Measurements from ENCODE around the gene RGS6. TPM values are rescaled to one million over a fixed set of nuclear protein-coding genes. Genes with fewer than 3 reads are reported as not detected.

Gene RGS6
- total RNA-seq, 1 experiment from 2014 or later = not detected

GRCh38 chr14:72605921-72606220 lies 673.6 kb downstream of the RGS6 start:
- no peak for DNase-seq (ENCODE audit: low read depth)

GRCh38 chr14:72606879-72607278 lies 674.6 kb downstream of the RGS6 start:
- DNase-seq (ENCODE audit: low read depth) = no peak

GRCh38 chr14:72607386-72608130 lies 675.3 kb downstream of the RGS6 start:
- peak; percentile 39 for DNase-seq (ENCODE audit: low read depth)

- DNase-seq (ENCODE audit: low read depth) = peak; percentile 97
These were observed 676.4 kb downstream of the RGS6 start for GRCh38 chr14:72608391-72609204.

GRCh38 chr14:72609205-72609916 lies 677.1 kb downstream of the RGS6 start:
- no peak for DNase-seq (ENCODE audit: low read depth)

- DNase-seq (ENCODE audit: low read depth) = no peak
These were observed 678.0 kb downstream of the RGS6 start for GRCh38 chr14:72610096-72610830.

GRCh38 chr14:72610831-72611200 lies 678.6 kb downstream of the RGS6 start:
- DNase-seq (ENCODE audit: low read depth) = no peak

- no peak for DNase-seq (ENCODE audit: low read depth)
These were observed 679.3 kb downstream of the RGS6 start for GRCh38 chr14:72611506-72611905.

- no peak for DNase-seq (ENCODE audit: low read depth)
These were observed 679.8 kb downstream of the RGS6 start for GRCh38 chr14:72612041-72612440.

- no peak for DNase-seq (ENCODE audit: low read depth)
These were observed 681.2 kb downstream of the RGS6 start for GRCh38 chr14:72613231-72613974.

GRCh38 chr14:72613975-72614319 lies 681.7 kb downstream of the RGS6 start:
- no peak for DNase-seq (ENCODE audit: low read depth)

- DNase-seq (ENCODE audit: low read depth) = no peak
These were observed 682.1 kb downstream of the RGS6 start for GRCh38 chr14:72614365-72614764.

GRCh38 chr14:72614891-72615415 lies 682.7 kb downstream of the RGS6 start:
- DNase-seq (ENCODE audit: low read depth) = no peak

GRCh38 chr14:72615451-72616121 lies 683.4 kb downstream of the RGS6 start:
- peak; percentile 44 for DNase-seq (ENCODE audit: low read depth)

Small RNA genes lying within 50 kb of the gene (small RNA-seq; reads per million reads assigned to genes)
- gene MIR7843 = not detected
- gene RF00019 = not detected

All from HT1080 (cell line).